Occipital lobe (tissue), 2 donors: ENCODE results near the gene SASH1. TPM values are rescaled to one million over a fixed set of nuclear protein-coding genes. Genes with fewer than 3 reads are reported as not detected.
"Not testable (repeated sequence)": the region's sequence is repeated elsewhere in the genome, so short reads cannot be mapped to it uniquely, and the experiment has no call there.

Experiments used
- DNase-seq: peaks from one replicate; lab custom pipeline; 2025; lab: John Stamatoyannopoulos, UW
- total RNA-seq: library from RNA; depleted of rRNA; stranded (reverse); fragments of >200 nt; gene quantifications from one replicate; pipeline ENCODE4 v1.2.3, GENCODE V29; 2014

The SASH1 gene
- total RNA-seq, 1 donor from 2014 or later, result 25.4 TPM

GRCh38 chr6:148365041-148365440 is 22.4 kb downstream of the SASH1 start:
- no peak for DNase-seq

GRCh38 chr6:148367411-148368024 is 24.9 kb downstream of the SASH1 start:
- DNase-seq, result no peak

GRCh38 chr6:148370176-148370575 is 27.5 kb downstream of the SASH1 start:
- no peak for DNase-seq

- no peak for DNase-seq
Observed at GRCh38 chr6:148374040-148374774, 31.6 kb downstream of the SASH1 start.

GRCh38 chr6:148375401-148375800 is 32.8 kb downstream of the SASH1 start:
- no peak for DNase-seq

- no peak for DNase-seq
Observed at GRCh38 chr6:148379481-148379880, 36.8 kb downstream of the SASH1 start.

GRCh38 chr6:148379966-148380713 is 37.5 kb downstream of the SASH1 start:
- DNase-seq, result no peak

- not testable (repeated sequence) for DNase-seq
Observed at GRCh38 chr6:148382051-148382450, 39.4 kb downstream of the SASH1 start.

- DNase-seq, result no peak
Observed at GRCh38 chr6:148382861-148383260, 40.2 kb downstream of the SASH1 start.

- DNase-seq, result no peak
Observed at GRCh38 chr6:148383658-148384368, 41.2 kb downstream of the SASH1 start.

- DNase-seq, result no peak
Observed at GRCh38 chr6:148385379-148385778, 42.7 kb downstream of the SASH1 start.

GRCh38 chr6:148388521-148388920 is 45.9 kb downstream of the SASH1 start:
- DNase-seq, result no peak

- DNase-seq, result no peak
Observed at GRCh38 chr6:148389086-148389485, 46.4 kb downstream of the SASH1 start.

- no peak for DNase-seq
Observed at GRCh38 chr6:148389917-148390316, 47.3 kb downstream of the SASH1 start.

- not testable (repeated sequence) for DNase-seq
Observed at GRCh38 chr6:148392127-148392526, 49.5 kb downstream of the SASH1 start.

- no peak for DNase-seq
Observed at GRCh38 chr6:148392671-148393070, 50.0 kb downstream of the SASH1 start.

- no peak for DNase-seq
Observed at GRCh38 chr6:148395583-148396101, 53.0 kb downstream of the SASH1 start.

- no peak for DNase-seq
Observed at GRCh38 chr6:148396411-148396810, 53.8 kb downstream of the SASH1 start.

GRCh38 chr6:148396926-148397325 is 54.3 kb downstream of the SASH1 start:
- DNase-seq, result no peak

GRCh38 chr6:148398244-148398643 is 55.6 kb downstream of the SASH1 start:
- DNase-seq, result no peak

- DNase-seq, result no peak
Observed at GRCh38 chr6:148398678-148399077, 56.0 kb downstream of the SASH1 start.

- no peak for DNase-seq
Observed at GRCh38 chr6:148401571-148401970, 58.9 kb downstream of the SASH1 start.
